Frontal cortex (tissue), 4 donors: ENCODE data around the gene DNAL4. TPM values are rescaled to one million over a fixed set of nuclear protein-coding genes. Genes with fewer than 3 reads are reported as not detected.
A peak's percentile ranks its signal among the peaks of the same experiment; 100 is the strongest.

Experiments used
- DNase-seq, 2 donors: peaks; one replicate each; pipeline ENCODE4 v3.0.0; 2012; ENCODE audit warnings: low spot score in 2 of 2
- FAIRE-seq: peaks from 2 replicates; lab custom pipeline; 2012; peaks lifted over from hg19 to GRCh38; lab: Jason Lieb, UNC
- total RNA-seq: library from RNA; depleted of rRNA; stranded (reverse); fragments of >200 nt; gene quantifications from one replicate; pipeline ENCODE4 v1.2.3, GENCODE V29; 2014
- donor health status: control.
- donor health status: control.
- donor health status: control.

DNAL4 gene
- total RNA-seq, 1 donor from 2014 or later, result 16.7 TPM

- DNase-seq (no peak), FAIRE-seq (no peak)
Measured at GRCh38 chr22:38744981-38745380, 49.0 kb downstream of the DNAL4 start.

GRCh38 chr22:38742176-38742942, 51.6 kb downstream of the DNAL4 start:
- DNase-seq (no peak), FAIRE-seq (no peak)

DNA sequence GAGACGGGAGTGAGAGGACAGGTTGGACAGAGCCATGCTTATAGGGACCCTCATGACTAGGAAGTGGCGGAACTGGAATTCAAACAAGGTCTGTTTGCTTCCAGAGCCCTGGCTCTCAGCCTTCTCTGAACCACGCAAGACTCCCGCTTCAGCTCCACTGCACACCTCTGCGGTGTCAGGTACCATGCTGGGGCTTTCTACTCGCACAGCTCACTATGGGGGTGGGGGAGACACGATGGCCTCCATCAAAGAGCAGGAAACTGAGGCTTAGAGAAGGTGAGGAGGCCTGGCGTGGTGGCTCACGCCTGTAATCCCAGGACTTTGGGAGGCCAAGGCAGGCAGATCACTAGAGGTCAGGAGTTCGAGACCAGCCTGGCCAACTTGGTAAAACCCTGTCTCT, 52.4 kb downstream of the DNAL4 start:
- no peak for DNase-seq
- FAIRE-seq, result no peak

DNA sequence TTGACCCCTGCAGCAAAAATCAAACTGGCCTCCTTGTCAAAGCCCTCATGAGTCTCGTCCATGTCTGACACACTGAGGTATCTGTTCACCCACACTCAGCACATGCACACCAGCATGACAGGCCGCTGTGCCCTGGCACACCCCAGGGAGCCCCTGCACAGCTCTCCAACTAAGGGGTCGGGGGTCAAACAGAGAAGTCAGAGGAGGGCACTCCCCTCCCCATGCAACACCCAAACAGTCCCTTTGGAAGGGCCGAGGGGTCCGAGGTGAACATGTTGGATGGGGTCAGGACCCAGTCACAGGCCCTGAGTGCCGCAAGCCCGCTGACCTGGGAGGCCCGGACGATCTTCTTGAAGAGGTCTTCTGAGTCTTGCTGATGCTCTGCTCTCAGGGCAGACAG, 52.8 kb downstream of the DNAL4 start:
- FAIRE-seq (no peak), DNase-seq (no peak)

DNA sequence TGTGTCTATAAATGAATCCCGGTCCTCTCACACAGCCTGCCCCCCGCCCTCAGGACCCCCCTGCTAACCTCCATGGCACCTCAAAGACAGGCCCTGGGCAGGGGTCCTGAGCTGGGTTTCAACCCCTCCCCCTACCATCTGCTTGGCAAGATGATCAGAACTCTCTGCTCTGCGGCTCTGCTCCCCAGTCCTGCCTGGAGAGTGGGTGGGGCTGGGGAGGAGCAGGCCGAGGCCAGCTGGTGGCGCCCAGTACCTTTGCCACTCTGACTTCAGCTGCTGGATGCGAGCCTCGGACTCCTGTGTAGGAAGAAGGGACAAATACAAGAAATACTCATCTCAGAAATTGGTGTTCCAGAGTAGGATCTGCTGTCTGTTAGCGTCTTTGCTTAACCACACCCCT, 53.2 kb downstream of the DNAL4 start:
- FAIRE-seq (no peak), DNase-seq (no peak)

GRCh38 chr22:38740116-38740723, 53.7 kb downstream of the DNAL4 start:
- no peak for DNase-seq
- no peak for FAIRE-seq

GRCh38 chr22:38739300-38740055, 54.5 kb downstream of the DNAL4 start:
- DNase-seq (no peak), FAIRE-seq (no peak)

GRCh38 chr22:38738475-38739070, 55.4 kb downstream of the DNAL4 start:
- DNase-seq (no peak), FAIRE-seq (no peak)

DNA sequence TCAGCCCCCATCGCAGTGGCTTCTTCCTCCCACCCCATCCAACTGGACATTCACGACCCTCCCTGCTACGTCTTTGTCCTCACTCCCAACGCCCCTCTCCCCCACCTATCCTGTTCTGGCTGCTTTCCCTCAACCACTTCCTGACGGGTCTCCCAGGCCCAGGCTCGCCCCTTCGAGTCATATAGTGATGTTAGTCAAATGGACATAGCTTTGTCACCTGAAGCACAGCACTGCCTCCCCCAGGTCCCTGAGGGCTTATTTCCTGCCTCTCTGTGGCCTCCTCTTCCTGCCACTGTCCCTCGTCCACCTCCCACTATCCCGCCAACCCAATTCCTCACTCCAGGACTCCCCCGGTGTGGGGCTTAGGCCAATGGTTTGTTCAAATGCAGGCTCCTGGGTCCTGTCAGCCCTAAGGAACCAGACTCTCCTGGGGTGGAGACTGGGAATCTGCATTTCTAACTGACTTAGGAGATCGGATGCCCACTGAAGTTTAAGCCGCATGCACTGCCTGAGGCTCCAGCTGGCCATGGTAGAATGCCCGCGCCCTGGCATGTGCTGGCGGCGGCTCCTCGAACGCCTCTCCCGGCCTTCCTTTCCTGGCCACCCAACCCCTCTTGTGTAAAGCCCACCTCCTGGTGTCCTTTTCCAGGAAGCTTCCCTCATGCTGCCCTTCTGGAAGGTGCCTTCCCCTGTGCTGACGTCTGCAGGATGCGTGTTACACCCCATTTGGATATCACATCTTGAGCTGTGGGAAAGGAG, 56.5 kb downstream of the DNAL4 start:
- DNase-seq (no peak), FAIRE-seq (no peak)

DNA sequence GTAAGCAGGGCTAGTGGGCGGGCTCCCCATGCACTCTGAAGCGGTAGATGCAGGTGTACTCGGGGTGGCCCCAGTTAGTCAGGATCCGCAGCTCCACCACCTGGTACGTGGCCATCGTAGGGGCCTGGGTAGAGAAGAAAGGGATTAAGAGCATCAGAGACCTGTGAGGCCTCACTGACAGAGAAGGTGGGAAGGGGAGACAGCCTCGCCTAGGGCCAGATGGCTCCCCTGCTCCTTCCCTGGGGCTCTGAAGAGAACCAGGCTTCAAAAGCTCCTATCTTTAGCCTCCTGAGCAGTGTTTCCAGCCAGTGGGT, 57.7 kb downstream of the DNAL4 start:
- DNase-seq, result no peak
- FAIRE-seq, result no peak

- FAIRE-seq, result no peak
Measured at GRCh38 chr22:38735465-38736256, 58.3 kb downstream of the DNAL4 start.

GRCh38 chr22:38735126-38735464, 58.8 kb downstream of the DNAL4 start:
- DNase-seq, result no peak
- FAIRE-seq, result no peak

More at GRCh38 chr22:38735465-38736256, 58.3 kb downstream of the DNAL4 start:
- DNase-seq, result no peak

DNA sequence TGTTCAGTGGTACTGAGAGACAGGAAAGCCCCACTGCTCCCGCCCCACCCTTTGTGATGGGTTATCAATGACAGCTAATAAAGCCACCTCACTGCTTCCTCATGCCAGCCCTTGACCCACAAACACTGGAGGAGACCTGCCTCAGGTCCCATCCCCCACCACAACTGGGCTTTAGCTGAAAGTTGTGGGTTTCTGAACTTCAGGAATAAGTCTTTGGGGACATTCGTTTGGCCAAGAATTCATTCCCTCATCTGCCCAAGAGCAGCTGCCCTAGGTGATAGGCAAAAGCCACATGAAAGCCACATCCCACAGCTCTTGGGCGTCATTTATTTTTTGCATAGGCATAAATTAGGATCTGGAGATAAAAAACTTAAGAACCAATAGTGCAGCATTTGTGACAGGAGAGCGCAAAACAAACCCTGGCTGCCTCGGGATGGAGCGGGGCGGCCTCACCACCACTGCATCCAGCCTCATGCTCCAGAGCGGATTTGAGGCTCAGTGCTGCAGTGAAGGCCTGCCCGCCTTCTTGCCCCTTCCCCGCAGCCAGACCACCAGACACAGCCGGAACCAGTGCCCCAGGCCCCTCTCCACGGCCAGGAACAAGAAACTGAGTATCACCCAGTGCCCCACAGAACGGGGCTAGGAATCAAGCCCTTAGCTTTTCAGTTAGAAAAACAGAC, 59.4 kb downstream of the DNAL4 start:
- FAIRE-seq (no peak), DNase-seq (no peak)

GRCh38 chr22:38733724-38734381, 60.1 kb downstream of the DNAL4 start:
- FAIRE-seq (peak; percentile 49), DNase-seq (peak; percentile 73 to 79)

DNA sequence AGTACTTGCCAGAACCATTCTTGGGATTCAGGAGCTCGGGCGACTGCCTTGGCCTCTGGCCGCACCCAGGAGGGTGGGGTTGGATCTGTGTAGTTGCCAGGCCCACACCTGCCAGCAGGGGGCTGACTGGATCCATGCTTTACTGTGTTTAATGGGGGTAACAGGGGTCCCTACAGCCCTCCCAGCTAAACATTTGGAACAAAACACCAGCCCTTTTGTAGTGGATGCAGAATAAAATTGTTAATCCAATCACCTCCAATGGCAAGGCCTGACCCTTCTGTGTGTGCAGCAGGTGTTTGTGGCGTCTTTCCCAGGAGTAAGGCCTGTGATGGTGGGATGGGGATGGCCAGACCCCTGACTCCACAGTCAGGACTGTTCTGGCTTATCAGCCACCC, 60.6 kb downstream of the DNAL4 start:
- no peak for FAIRE-seq
- no peak for DNase-seq

DNA sequence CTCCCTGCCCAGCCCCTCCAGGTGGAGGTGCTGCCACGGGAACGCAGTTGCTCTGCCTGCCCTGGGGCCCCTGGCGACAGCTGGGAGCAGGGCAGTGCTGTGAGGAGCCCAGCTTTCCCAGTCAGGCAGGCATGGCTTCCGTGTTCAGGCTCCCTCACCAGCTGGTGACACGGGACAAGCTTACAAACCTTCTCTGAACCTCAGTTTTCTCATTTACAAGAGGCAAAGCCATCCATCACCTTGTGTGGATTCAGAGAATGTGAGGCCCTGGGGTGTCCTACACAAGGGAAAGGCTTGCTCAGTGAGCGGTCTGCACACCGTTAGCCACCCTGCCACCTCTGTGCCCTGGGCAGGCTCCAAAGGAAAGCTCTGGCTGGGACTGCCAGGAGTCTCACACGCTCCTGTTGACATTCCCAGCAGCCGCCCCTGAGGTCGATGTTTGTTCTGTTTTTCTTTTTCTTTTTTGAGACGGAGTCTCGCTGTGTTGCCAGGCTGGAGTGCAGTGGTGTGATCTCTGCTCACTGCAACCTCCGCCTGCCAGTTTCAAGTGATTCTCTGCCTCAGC, 61.6 kb downstream of the DNAL4 start:
- FAIRE-seq (no peak), DNase-seq (no peak)

DNA sequence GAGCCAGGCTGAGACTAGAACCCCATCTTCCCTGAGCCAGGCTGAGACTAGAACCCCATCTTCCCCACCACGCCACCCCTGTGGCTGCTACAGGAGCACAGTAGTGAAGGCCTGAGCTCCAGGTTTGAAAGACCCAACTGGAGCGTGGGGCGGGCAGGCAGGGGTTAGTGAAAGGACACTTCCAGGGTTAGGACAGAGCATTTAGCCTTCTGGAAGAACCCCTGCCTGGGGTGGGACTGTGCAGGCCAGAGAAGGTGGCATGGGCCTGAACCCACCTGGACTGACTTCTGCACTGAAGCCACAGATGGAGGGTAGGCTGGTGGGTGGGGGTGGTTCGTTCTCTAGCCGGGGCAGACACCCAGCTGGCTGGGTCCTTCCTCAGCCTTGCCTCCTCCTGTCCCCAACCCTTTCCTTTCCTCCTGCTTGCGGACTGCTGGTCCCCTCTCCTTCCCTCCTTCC, 62.2 kb downstream of the DNAL4 start:
- DNase-seq, result no peak
- FAIRE-seq, result no peak

GRCh38 chr22:38730411-38730871, 63.5 kb downstream of the DNAL4 start:
- DNase-seq (no peak), FAIRE-seq (no peak)
